HepG2 (cell line): ENCODE results near the gene PRR14. TPM values are rescaled to one million over a fixed set of nuclear protein-coding genes. Genes with fewer than 3 reads are reported as not detected.

ENCODE experiments used
- CREBL2 ChIP-seq: sonication (generic); formaldehyde crosslinking; IDR thresholded peaks from 2 replicates; pipeline ENCODE4 v1.8.1; 2023; ENCODE audit warnings: missing genetic modification reagents, mild to moderate bottlenecking, borderline replicate concordance
- EED ChIP-seq: sonication (generic); formaldehyde crosslinking; IDR thresholded peaks from 2 replicates; pipeline ENCODE4 v1.5.0; 2020; ENCODE audit warnings: mild to moderate bottlenecking, missing genetic modification reagents
- ETS1 ChIP-seq: sonication (generic); formaldehyde crosslinking; IDR thresholded peaks from 2 replicates; pipeline ENCODE4 v1.4.0; 2020; ENCODE audit warnings: missing genetic modification reagents
- FOXA3 ChIP-seq: IDR thresholded peaks from 2 replicates; pipeline ENCODE4 v1.6.1; 2016; ENCODE audit warnings: missing genetic modification reagents, missing compliant biosample characterization
- HOXA5 ChIP-seq: sonication (generic); formaldehyde crosslinking; IDR thresholded peaks from 2 replicates; pipeline ENCODE4 v1.4.0; 2020; ENCODE audit warnings: missing genetic modification reagents
- IRX3 ChIP-seq: sonication (generic); formaldehyde crosslinking; IDR thresholded peaks from 2 replicates; pipeline ENCODE4 v1.8.1; 2023; ENCODE audit warnings: mild to moderate bottlenecking, low read depth, missing genetic modification reagents, borderline replicate concordance
- MYPOP ChIP-seq: sonication (generic); formaldehyde crosslinking; IDR thresholded peaks from 2 replicates; pipeline ENCODE4 v1.8.1; 2023; ENCODE audit warnings: mild to moderate bottlenecking, moderate library complexity, missing genetic modification reagents
- POLR2A ChIP-seq, 2 experiments: IDR thresholded peaks; 2 replicates each; pipeline ENCODE4 v1.6.1; 2011; ENCODE audit warnings: low read depth in 2 of 2, low read length in 2 of 2, mild to moderate bottlenecking in 1 of 2, moderate library complexity in 1 of 2; ENCODE audit not compliant: insufficient read depth in 1 of 2
- RFX1 ChIP-seq: fragments of 450-650 bp; IDR thresholded peaks from 2 replicates; pipeline ENCODE4 v1.6.1; 2017
- RXRA ChIP-seq: sonication (generic); formaldehyde crosslinking; IDR thresholded peaks from 2 replicates; pipeline ENCODE4 v1.5.1; 2020; ENCODE audit warnings: missing genetic modification reagents
- SMAD3 ChIP-seq: sonication (generic); formaldehyde crosslinking; IDR thresholded peaks from 2 replicates; pipeline ENCODE4 v1.4.0; 2020; ENCODE audit warnings: missing genetic modification reagents
- SSRP1 ChIP-seq: IDR thresholded peaks from 2 replicates; pipeline ENCODE4 v1.6.1; 2016; ENCODE audit warnings: control low read depth
- TAF15 ChIP-seq: fragments of 200-400 bp; formaldehyde crosslinking; IDR thresholded peaks from one replicate; pipeline ENCODE4 v1.6.1; 2018; ENCODE audit warnings: mild to moderate bottlenecking, low read depth, low read length; ENCODE audit not compliant: poor library complexity, severe bottlenecking
- WIZ ChIP-seq: sonication (generic); formaldehyde crosslinking; IDR thresholded peaks from 2 replicates; pipeline ENCODE4 v1.5.1; 2020; ENCODE audit warnings: mild to moderate bottlenecking, missing genetic modification reagents
- ZNF232 ChIP-seq: sonication (generic); formaldehyde crosslinking; IDR thresholded peaks from 2 replicates; pipeline ENCODE4 v1.4.0; 2020; ENCODE audit warnings: missing genetic modification reagents, borderline replicate concordance
- ZNF274 ChIP-seq: sonication (generic); formaldehyde crosslinking; IDR thresholded peaks from 2 replicates; pipeline ENCODE4 v1.5.1; 2020; ENCODE audit warnings: mild to moderate bottlenecking, missing genetic modification reagents
- ZNF547 ChIP-seq: sonication (generic); formaldehyde crosslinking; IDR thresholded peaks from 2 replicates; pipeline ENCODE4 v1.5.1; 2020; ENCODE audit warnings: mild to moderate bottlenecking, missing genetic modification reagents
- ZNF550 ChIP-seq: sonication (generic); formaldehyde crosslinking; IDR thresholded peaks from 2 replicates; pipeline ENCODE4 v1.4.0; 2020; ENCODE audit warnings: mild to moderate bottlenecking, missing genetic modification reagents, borderline replicate concordance
- ZNF552 ChIP-seq: sonication (generic); formaldehyde crosslinking; IDR thresholded peaks from 2 replicates; pipeline ENCODE4 v1.9.0; 2022; ENCODE audit warnings: missing genetic modification reagents, mild to moderate bottlenecking, borderline replicate concordance
- ZNF558 ChIP-seq: sonication (generic); formaldehyde crosslinking; IDR thresholded peaks from 2 replicates; pipeline ENCODE4 v1.9.0; 2022; ENCODE audit warnings: mild to moderate bottlenecking, missing genetic modification reagents, borderline replicate concordance
- ZNF614 ChIP-seq: IDR thresholded peaks from 2 replicates; pipeline ENCODE4 v1.6.1; 2018; ENCODE audit warnings: missing biosample characterization, missing genetic modification reagents, inconsistent platforms, borderline replicate concordance
- ZNF891 ChIP-seq: sonication (generic); formaldehyde crosslinking; IDR thresholded peaks from 2 replicates; pipeline ENCODE4 v1.5.0; 2020; ENCODE audit warnings: mild to moderate bottlenecking, missing genetic modification reagents
- polyA plus RNA-seq, 8 experiments: library from polyadenylated mRNA; depleted of rRNA in 3 of 8; stranded (reverse) in 7 of 8; unstranded in 1 of 8; fragments of >200 nt; fragmentation: Illumina TruSeq in 4 of 8; extraction: Trizol in 4 of 8; gene quantifications; 2 replicates each; pipeline versions ENCODE4 v1.2.1 to v1.2.3, GENCODE V29; 2011 to 2016; ENCODE audit warnings: low read depth in 4 of 8, missing spikeins in 1 of 8, mixed read lengths in 1 of 8; ENCODE audit not compliant: insufficient read depth in 1 of 8
- total RNA-seq, 5 experiments: library from RNA; depleted of rRNA; stranded (reverse); fragments of >200 nt; fragmentation: Illumina TruSeq; extraction: Trizol; gene quantifications; 2 replicates each; pipeline ENCODE4 v1.2.3, GENCODE V29; 2016; ENCODE audit warnings: low read depth in 1 of 5
- TF ChIP-seq, protein P1 (sequence below): sonication (generic); formaldehyde crosslinking; IDR thresholded peaks from 2 replicates; pipeline ENCODE4 v1.8.0; 2022; ENCODE audit warnings: missing genetic modification reagents, low read depth, mild to moderate bottlenecking, borderline replicate concordance

Gene PRR14
- total and polyA plus RNA-seq, 2 of the 13 experiments (the other 11 are each of a cell fraction or from before 2014, with no cell fraction given), result 8.4 to 11.0 TPM

- TF ChIP-seq ZNF552 (CRISPR knock-in tag), result 0 out of 2 replicates have a peak, but pooled peaks have one; percentile 44
- TF ChIP-seq ETS1 (CRISPR knock-in tag), result 0 out of 2 replicates have a peak, but pooled peaks have one; percentile 18
- TF ChIP-seq ZNF558 (CRISPR knock-in tag), result 0 out of 2 replicates have a peak, but pooled peaks have one; percentile 50
- 0 out of 2 replicates have a peak, but pooled peaks have one; percentile 53 for TF ChIP-seq SSRP1 (CRISPR knock-in tag)
- 0 out of 2 replicates have a peak, but pooled peaks have one; percentile 5 for TF ChIP-seq RXRA
- TF ChIP-seq IRX3 (CRISPR knock-in tag), result 0 out of 2 replicates have a peak, but pooled peaks have one; percentile 77
- TF ChIP-seq ZNF547, result no peak
- 0 out of 2 replicates have a peak, but pooled peaks have one; percentile 49 for TF ChIP-seq ZNF274
- TF ChIP-seq POLR2A (IDR thresholded peaks at IDR 0.05; ENCODE audit: insufficient read depth in 1 of 2, low read depth in 2 of 2, low read length in 2 of 2), result peak; percentile 71 to 75; a peak in 3 of 4 replicates
- peak; percentile 73; the same call in 1 of the 2 replicates for TF ChIP-seq ZNF550
- TF ChIP-seq SMAD3 (CRISPR knock-in tag), result peak; percentile 48; the same call in 1 of the 2 replicates
- TF ChIP-seq ZNF232, result 0 out of 2 replicates have a peak, but pooled peaks have one; percentile 1
- TF ChIP-seq FOXA3 (CRISPR knock-in tag), result no peak
- peak; percentile 89; the same call in 1 of the 2 replicates for TF ChIP-seq ZNF891 (CRISPR knock-in tag)
- TF ChIP-seq ZNF614 (CRISPR knock-in tag), result 0 out of 2 replicates have a peak, but pooled peaks have one; percentile 7
- peak; percentile 58; the same call in 1 of the 2 replicates for TF ChIP-seq RFX1
- 0 out of 2 replicates have a peak, but pooled peaks have one; percentile 14 for TF ChIP-seq WIZ (CRISPR knock-in tag)
- peak; percentile 72; the same call in 1 of the 2 replicates for TF ChIP-seq MYPOP
- TF ChIP-seq EED, result 0 out of 2 replicates have a peak, but pooled peaks have one; percentile 45
- TF ChIP-seq CREBL2 (CRISPR knock-in tag), result peak; percentile 65
- TF ChIP-seq, protein P1, sequence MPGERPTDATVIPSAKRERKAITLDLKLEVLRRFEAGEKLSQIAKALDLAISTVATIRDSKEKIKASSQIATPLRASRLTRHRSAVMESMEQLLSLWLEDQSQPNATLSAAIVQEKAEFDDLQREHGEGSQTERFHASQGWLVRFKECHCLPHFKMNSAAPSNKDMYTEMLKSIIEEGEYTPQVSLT, result 0 out of 2 replicates have a peak, but pooled peaks have one; percentile 78
- TF ChIP-seq HOXA5, result 0 out of 2 replicates have a peak, but pooled peaks have one; percentile 14
- peak; percentile 49 for TF ChIP-seq TAF15
These were observed 6.5 kb downstream of the PRR14 start (continued) for GRCh38 chr16:30656974-30657865.
